ENCODE measurements around the gene PRR15L.

PRR15L gene

DNA sequence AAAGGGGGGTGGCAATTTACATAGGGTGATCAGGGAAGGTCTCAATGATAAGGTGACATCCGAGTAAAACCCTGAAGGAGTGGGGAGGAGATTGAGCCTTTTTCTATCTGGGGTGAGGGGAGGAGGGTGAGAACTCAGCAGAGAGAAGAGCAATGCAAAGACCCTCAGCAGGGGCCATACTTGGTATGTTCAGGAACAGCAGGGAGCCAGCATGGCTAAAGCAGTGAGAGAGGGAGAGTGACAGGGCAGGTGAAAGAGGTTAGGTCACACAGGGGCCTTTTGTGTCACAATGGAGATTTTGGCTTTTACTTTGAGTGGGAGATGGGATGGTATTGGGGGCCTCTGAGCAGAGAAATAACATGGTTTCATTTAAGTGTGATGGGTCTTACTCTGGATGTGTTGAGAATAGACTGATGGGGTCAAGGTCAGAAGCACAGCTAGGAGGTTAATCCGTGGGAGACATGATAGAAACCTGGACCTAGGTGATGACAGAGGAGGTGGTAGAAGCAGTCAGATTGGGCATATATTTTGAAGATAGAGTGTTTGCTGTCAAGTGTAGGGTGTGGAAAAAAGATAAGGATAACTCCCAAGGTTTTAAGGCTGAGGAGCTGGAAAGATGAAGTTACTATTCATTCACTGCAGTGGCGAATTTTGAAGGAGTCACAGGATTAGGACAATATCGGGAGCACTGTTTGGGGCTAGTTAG is 55.5 kb downstream of the PRR15L start:
- no peak for DNase-seq (ENCODE audit: low spot score)
- H3K27me3 Mint-ChIP-seq (ENCODE audit: low read depth) = no peaks in the 10 kb centered on the region
- peak overlapping the region; percentile 2 for H3K27ac Mint-ChIP-seq
- H3K4me1 Mint-ChIP-seq (ENCODE audit: low read depth) = peaks cover 27% of the 10 kb centered on the region
- H3K9me3 Mint-ChIP-seq = no peaks in the 10 kb centered on the region
- H3K36me3 Mint-ChIP-seq (ENCODE audit: low read depth) = peaks cover 22% of the 10 kb centered on the region
- H3K4me3 Mint-ChIP-seq = no peak overlapping the region
